Measurements from ENCODE around the gene HSBP1L1.
"Not testable (repeated sequence)": the region's sequence is repeated elsewhere in the genome, so short reads cannot be mapped to it uniquely, and the experiment has no call there.

HSBP1L1 gene

DNA sequence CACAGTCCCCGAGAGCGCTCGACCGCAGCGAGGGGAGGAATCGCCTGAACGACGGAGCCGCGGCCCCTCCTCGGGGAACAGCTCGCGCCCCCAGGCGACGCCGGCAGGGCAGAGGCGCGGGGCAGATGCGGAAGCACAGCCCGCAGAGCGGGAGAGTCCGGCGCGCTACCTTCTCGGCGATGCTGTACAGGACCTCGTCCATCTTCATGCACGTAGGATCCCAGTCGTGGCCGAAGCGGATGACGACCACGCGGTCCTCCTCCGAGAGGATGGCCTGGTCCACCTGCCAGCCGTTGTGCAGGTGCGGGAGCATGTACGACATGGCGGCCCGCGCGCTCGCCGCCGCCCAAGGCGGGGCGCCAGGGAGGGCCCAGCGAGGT, 23.6 kb downstream of the HSBP1L1 start:
- no peak for DNase-seq

DNA sequence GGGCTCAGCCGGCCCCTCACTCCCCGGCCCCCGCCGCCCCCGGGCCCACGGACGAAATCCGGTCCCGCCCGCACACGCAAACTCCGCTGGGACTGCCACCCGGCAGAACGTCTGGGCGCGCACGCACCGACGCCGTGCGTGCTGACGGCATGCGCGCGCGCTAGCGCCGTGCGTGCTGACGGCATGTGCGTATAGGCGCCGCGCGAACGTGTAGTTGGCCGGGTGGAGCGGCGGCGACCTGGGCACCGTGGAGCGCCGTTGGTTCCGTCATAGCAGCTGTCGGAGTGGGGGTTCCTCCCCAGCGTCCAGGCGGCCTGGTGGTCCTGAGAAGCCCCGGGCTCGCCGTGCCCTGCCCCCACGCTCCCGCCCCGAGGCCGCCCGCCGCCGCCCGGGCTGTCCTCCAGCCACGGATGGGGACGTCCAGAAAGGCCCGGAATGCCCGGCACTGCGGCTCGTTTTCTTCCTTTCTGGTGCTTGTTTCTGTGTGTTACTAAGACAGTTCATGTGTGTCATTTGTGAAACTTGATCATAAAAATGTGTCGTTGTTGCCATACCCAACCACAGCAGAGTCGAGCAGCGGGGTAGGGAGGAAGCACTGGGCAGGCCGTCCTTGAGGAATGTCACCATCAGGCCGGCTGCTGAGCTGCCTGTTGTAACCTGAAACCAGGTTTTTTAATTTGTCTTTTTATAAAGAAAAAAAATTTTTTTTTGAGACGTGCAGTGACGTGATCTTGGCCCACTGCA, 24.2 kb downstream of the HSBP1L1 start, which contains the start of gene TXNL4A:
Gene TXNL4A, minus strand, starts transcription at position 113 of the 744 bp plus-strand sequence. CDS start 171 bp downstream, outside the sequence.
- no peak for DNase-seq

GRCh38 chr18:79989195-79989497, 24.7 kb downstream of the HSBP1L1 start:
- no peak for DNase-seq

- DNase-seq, result no peak
Observed at GRCh38 chr18:79991494-79991893, 27.1 kb downstream of the HSBP1L1 start.

- not testable (repeated sequence) for DNase-seq
Observed at GRCh38 chr18:79999701-80000100, 35.3 kb downstream of the HSBP1L1 start.

DNA sequence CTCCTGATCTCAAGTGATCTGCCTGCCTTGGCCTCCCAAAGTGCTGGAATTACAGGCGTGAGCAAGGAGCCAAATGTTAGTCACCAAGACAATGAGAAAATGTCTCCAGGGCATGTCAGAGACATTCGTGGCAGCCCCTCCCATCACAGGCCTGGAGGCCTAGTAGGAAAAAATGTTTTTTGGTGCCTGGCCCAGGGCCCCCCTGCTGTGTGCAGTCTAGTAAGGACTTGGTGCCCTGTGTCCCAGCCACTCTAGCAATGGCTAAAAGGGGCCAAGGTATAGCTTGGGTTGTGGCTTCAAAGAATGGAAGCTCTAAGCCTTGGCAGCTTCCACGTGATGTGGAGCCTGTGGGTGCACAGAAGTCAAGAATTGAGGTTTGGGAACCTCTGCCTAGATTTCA, 36.4 kb downstream of the HSBP1L1 start:
- DNase-seq, result no peak

DNA sequence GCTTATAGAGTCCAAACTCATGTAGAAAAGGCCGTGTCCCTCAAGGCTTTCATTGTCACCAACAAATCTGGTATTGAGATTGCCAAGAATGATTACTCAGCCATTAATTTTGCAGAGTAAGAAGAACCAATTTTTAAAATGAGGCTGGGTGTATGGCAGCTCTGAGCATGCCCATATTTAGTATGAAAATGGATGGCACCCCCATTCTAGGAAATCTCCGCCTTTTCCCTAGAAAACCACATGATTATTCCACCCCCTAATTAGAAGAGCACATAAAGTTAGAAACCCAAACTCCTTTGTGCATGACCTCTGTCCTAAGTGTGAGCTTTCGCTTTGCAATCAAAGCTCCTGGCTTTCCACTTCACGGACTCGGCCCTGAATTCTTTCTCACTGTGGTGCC, 38.0 kb downstream of the HSBP1L1 start:
- no peak for DNase-seq

DNA sequence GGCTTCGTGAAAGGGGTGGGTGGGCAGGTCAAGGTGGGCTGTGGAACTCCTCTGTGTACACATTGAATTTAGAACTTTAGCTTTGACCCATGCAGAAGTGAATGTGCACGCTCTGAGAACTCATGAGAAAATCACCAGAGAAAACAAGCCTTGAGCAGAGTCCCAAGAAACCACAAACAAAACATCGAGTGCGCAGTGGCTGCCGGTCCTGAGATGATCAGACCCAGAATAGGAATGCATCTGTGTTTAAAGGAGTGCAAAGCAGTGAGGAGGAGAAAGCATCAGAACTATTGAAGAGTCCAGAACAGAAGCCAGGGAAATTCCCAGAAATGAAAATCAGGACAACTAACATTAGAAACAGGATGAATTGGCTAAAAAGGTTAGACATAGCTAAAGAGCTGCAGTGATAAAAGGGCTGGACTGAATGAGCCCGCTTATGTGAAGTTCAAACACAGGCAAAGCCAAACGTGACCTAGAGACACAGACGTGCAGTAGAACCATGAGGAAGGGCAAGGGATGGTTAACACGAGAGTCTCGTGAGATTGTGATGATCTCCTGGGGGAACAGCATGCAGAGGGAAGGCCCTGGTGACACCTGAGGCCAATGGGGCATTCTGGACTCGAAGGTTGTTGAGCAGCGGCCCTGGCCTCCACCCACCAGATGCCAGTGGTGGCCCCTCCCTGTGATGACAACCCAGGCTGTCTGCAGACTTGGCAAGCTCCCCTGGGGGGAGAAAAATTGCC, 40.3 kb downstream of the HSBP1L1 start:
- DNase-seq, result no peak

- no peak for DNase-seq
Observed at GRCh38 chr18:80006724-80007123, 42.3 kb downstream of the HSBP1L1 start.

DNA sequence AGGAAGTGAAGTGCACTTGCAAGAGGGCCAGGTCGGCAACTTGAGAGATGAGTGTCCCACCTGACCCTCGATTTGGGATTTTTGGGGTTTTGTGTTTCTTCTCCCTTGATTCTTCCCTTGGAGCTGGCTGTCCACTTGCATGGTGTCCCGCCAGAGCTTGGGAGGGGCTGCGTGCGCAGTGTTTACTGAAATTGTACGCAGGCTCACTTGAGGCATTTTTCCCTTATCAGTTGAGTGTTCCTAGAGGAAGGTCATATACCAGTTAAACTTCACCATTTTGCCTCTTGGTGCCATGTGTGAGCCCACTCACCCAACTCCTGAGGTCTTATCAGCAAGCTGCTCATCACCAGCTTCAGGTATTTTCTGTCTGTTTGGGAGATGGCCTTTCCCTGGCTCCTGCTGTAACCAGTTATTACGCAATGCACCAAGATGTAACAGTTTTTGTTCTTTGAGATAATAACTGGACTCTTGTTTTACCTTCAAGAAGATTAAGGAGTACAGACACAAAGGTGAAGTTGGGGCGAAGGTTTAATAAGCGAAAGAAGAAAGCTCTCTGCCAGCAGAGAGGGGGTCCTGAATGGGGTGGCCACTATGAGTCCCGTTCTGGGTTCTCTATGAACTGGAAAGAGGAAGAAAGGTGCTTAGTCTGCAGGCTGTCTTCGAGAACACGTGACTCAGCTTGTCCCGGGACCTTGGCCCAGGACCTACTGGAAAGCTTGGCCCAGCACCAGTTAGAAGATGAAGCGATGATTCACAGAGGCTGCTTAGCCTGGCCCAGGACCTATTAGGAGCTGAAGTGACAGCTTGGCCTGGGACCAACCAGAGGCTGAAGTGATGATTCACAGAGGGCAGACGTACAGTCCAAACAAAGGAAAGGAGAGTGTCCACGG, 45.5 kb downstream of the HSBP1L1 start:
- DNase-seq, result no peak

GRCh38 chr18:80010551-80010906, 46.1 kb downstream of the HSBP1L1 start:
- no peak for DNase-seq

- not testable (repeated sequence) for DNase-seq
Observed at GRCh38 chr18:80011496-80012137, 47.2 kb downstream of the HSBP1L1 start.

DNA sequence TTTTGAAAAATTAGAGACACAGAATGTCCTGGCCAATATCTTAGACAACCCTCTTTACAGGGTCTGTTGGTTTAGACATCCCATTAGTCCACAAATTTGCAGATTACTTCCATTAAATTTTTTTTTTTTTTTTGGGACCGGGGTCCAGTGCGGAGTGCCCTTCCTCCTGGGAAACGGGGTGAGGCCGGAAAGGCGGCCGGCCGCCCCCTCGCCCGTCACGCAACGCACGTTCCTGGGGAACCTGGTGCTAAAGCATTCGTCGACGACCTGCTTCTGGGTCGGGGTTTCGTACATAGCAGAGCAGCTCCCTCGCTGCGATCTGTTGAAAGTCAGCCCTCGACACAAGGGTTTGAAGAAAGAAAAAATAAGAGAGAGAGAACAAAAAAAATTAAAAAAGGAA, 48.3 kb downstream of the HSBP1L1 start:
- no peak for DNase-seq

All from NCI-H187 treated with DMSO at 0.1 percent for 48 hours (cell line).